HepG2 (cell line): Measurements from ENCODE around the gene SFXN5. TPM values are rescaled to one million over a fixed set of nuclear protein-coding genes. Genes with fewer than 3 reads are reported as not detected.

ENCODE experiments used
- ATAC-seq: fragments of 200-7000 bp; cut with Tn5 transposase; 3 replicates; pipeline ENCODE4 v1.9.1; 2020; ENCODE audit warnings: mild to moderate bottlenecking, moderate library complexity
- BruUV-seq: library from RNA; stranded (reverse); fragments of 400-500 nt; replicated peaks from 2 replicates; lab custom pipeline; 2021; lab: Mats Ljungman, UMichigan
- CTCF ChIA-PET: fragments of 300-600 bp; formaldehyde crosslinking; extraction: SDS; loops from one replicate; lab custom pipeline; 2021; ENCODE audit warnings: low total read pairs, inconsistent platforms, low intra/inter-chr PET ratio; lab: Yijun Ruan, JAX
- POLR2A ChIA-PET: fragments of 350-600 bp; sonication (Branson Sonifier 250); formaldehyde crosslinking; loops from one replicate; lab custom pipeline; 2020; ENCODE audit warnings: antibody characterized with exemption, inconsistent platforms; lab: Yijun Ruan, JAX
- DNase-seq: peaks from one replicate; pipeline ENCODE4 v3.0.0-alpha.2; 2015; ENCODE audit warnings: low spot score
- FAIRE-seq: peaks from 3 replicates; lab custom pipeline; 2011; peaks lifted over from hg19 to GRCh38; lab: Jason Lieb, UNC
- H2AFZ ChIP-seq: one replicate; pipeline ENCODE4 v1.6.1; 2011; ENCODE audit warnings: low read length, inconsistent platforms
- H3K27ac ChIP-seq: fragments of 300-600 bp; 3 replicates; pipeline ENCODE4 v1.8.0; 2011; ENCODE audit warnings: mixed run types, mild to moderate bottlenecking, mixed read lengths, low read length, inconsistent platforms; ENCODE audit not compliant: insufficient read depth; ENCODE audit errors: extremely low read length
- H3K27me3 ChIP-seq, 2 experiments: fragments of 200-600 bp in 1 of 2; 2 replicates in 1 of 2; 3 replicates in 1 of 2; pipeline versions ENCODE4 v1.6.0 to v1.8.0; 2011; ENCODE audit warnings: low read length in 2 of 2, mild to moderate bottlenecking in 2 of 2, moderate library complexity in 2 of 2, inconsistent platforms in 1 of 2; ENCODE audit not compliant: insufficient read depth in 2 of 2, control insufficient read depth in 1 of 2
- H3K36me3 ChIP-seq, 2 experiments: fragments of 200-600 bp in 1 of 2; replicated peaks in 1 of 2; 2 replicates in 1 of 2; 3 replicates in 1 of 2; pipeline versions ENCODE4 v1.5.1 to v1.8.0; 2011; ENCODE audit warnings: low read length in 2 of 2, inconsistent platforms in 1 of 2; ENCODE audit not compliant: insufficient read depth in 2 of 2, control insufficient read depth in 1 of 2
- H3K4me1 ChIP-seq: 2 replicates; pipeline ENCODE4 v1.5.1; 2012; ENCODE audit warnings: low read length, inconsistent platforms; ENCODE audit not compliant: insufficient read depth
- H3K4me2 ChIP-seq: 2 replicates; pipeline ENCODE4 v1.6.0; 2011; ENCODE audit warnings: low read depth, low read length, inconsistent platforms
- H3K4me3 ChIP-seq, 3 experiments: fragments of 200-600 bp in 1 of 3; sonication (generic), shearing (Covaris generic) in 1 of 3; replicated peaks in 1 of 3; 2 replicates each; pipeline ENCODE4 v1.5.1; 2011 to 2016; ENCODE audit warnings: low read length in 3 of 3, inconsistent platforms in 2 of 3, low read depth in 2 of 3, mild to moderate bottlenecking in 2 of 3, control low read depth in 1 of 3, mixed read lengths in 1 of 3; ENCODE audit not compliant: insufficient read depth in 1 of 3
- H3K79me2 ChIP-seq: one replicate; pipeline ENCODE4 v1.6.1; 2011; ENCODE audit warnings: low read length, inconsistent platforms; ENCODE audit not compliant: insufficient read depth
- H3K9ac ChIP-seq: 2 replicates; pipeline ENCODE4 v1.6.0; 2011; ENCODE audit warnings: mild to moderate bottlenecking, low read depth, low read length, inconsistent platforms; ENCODE audit not compliant: insufficient read depth
- H3K9me3 ChIP-seq: 2 replicates; pipeline ENCODE4 v1.5.1; 2012; ENCODE audit warnings: mild to moderate bottlenecking, low read length
- H4K20me1 ChIP-seq: 2 replicates; pipeline ENCODE4 v1.6.0; 2011; ENCODE audit warnings: inconsistent platforms, mild to moderate bottlenecking, low read length, moderate library complexity; ENCODE audit not compliant: insufficient read depth
- AGO2 ChIP-seq: fragments of 200-400 bp; formaldehyde crosslinking; optimal IDR thresholded peaks from 2 replicates; pipeline ENCODE3; 2017; ENCODE audit warnings: mild to moderate bottlenecking, low read depth, low read length, moderate library complexity
- DBP ChIP-seq: sonication (generic); formaldehyde crosslinking; IDR thresholded peaks from 2 replicates; pipeline ENCODE4 v1.4.0; 2020; ENCODE audit warnings: missing genetic modification reagents; ENCODE audit errors: not compliant biosample characterization
- GLMP ChIP-seq: sonication (generic); formaldehyde crosslinking; IDR thresholded peaks from 2 replicates; pipeline ENCODE4 v1.9.0; 2021; ENCODE audit warnings: missing genetic modification reagents, mild to moderate bottlenecking, borderline replicate concordance
- KDM3A ChIP-seq: IDR thresholded peaks from 2 replicates; pipeline ENCODE4 v1.6.1; 2018; ENCODE audit warnings: low read depth, missing compliant biosample characterization
- NR1H2 ChIP-seq: sonication (generic); formaldehyde crosslinking; IDR thresholded peaks from 2 replicates; pipeline ENCODE4 v1.8.1; 2022; ENCODE audit warnings: low read depth, missing genetic modification reagents, borderline replicate concordance
- PAF1 ChIP-seq: IDR thresholded peaks from 2 replicates; pipeline ENCODE4 v1.6.1; 2016; ENCODE audit warnings: missing genetic modification reagents, missing compliant biosample characterization
- PBX2 ChIP-seq: IDR thresholded peaks from 2 replicates; pipeline ENCODE4 v1.6.1; 2016; ENCODE audit warnings: control low read depth
- RFXAP ChIP-seq: sonication (generic); formaldehyde crosslinking; IDR thresholded peaks from 2 replicates; pipeline ENCODE4 v1.4.0; 2020; ENCODE audit warnings: missing genetic modification reagents, borderline replicate concordance
- SIN3B ChIP-seq: fragments of 150-350 bp; IDR thresholded peaks from 2 replicates; pipeline ENCODE4 v1.6.1; 2014; ENCODE audit warnings: low read length
- SNAPC5 ChIP-seq: sonication (generic); formaldehyde crosslinking; IDR thresholded peaks from 2 replicates; pipeline ENCODE4 v1.8.1; 2023; ENCODE audit warnings: mild to moderate bottlenecking, missing genetic modification reagents, borderline replicate concordance
- TAF1 ChIP-seq: sonication (generic); formaldehyde crosslinking; IDR thresholded peaks from 2 replicates; pipeline ENCODE4 v1.4.0; 2020; ENCODE audit warnings: missing genetic modification reagents
- ZNF121 ChIP-seq: sonication (generic); formaldehyde crosslinking; IDR thresholded peaks from 2 replicates; pipeline ENCODE4 v1.5.0; 2020; ENCODE audit warnings: mild to moderate bottlenecking, missing genetic modification reagents
- ZNF547 ChIP-seq: sonication (generic); formaldehyde crosslinking; IDR thresholded peaks from 2 replicates; pipeline ENCODE4 v1.5.1; 2020; ENCODE audit warnings: mild to moderate bottlenecking, missing genetic modification reagents
- ZNF550 ChIP-seq: sonication (generic); formaldehyde crosslinking; IDR thresholded peaks from 2 replicates; pipeline ENCODE4 v1.4.0; 2020; ENCODE audit warnings: mild to moderate bottlenecking, missing genetic modification reagents, borderline replicate concordance
- ZNF558 ChIP-seq: sonication (generic); formaldehyde crosslinking; IDR thresholded peaks from 2 replicates; pipeline ENCODE4 v1.9.0; 2022; ENCODE audit warnings: mild to moderate bottlenecking, missing genetic modification reagents, borderline replicate concordance
- ZNF878 ChIP-seq: sonication (generic); formaldehyde crosslinking; IDR thresholded peaks from 2 replicates; pipeline ENCODE4 v1.8.1; 2023; ENCODE audit warnings: mild to moderate bottlenecking, missing genetic modification reagents, moderate library complexity
- WGBS: methylation state at CpG from one replicate; pipeline ENCODE4 v1.1.6; 2017; ENCODE audit warnings: low lambda C conversion rate; 5-methylcytosine and 5-hydroxymethylcytosine counted together
- in situ Hi-C: cut with HindIII; loops from 2 replicates; pipeline ENCODE4 v1.10.0; 2017; ENCODE audit warnings: low pct_unique_long_range_greater_than_20kb; ENCODE audit not compliant: extremely low pct_ligation_motif_present
- intact Hi-C: fragments of 100-400 bp; cut with micrococcal nuclease; formaldehyde crosslinking; loops from one replicate; pipeline ENCODE4 v1.10.0; 2022; ENCODE audit not compliant: unreplicated experiment
- polyA plus RNA-seq, 8 experiments: library from polyadenylated mRNA; depleted of rRNA in 3 of 8; stranded (reverse) in 7 of 8; unstranded in 1 of 8; fragments of >200 nt; fragmentation: Illumina TruSeq in 4 of 8; extraction: Trizol in 4 of 8; gene quantifications; 2 replicates each; pipeline versions ENCODE4 v1.2.1 to v1.2.3, GENCODE V29; 2011 to 2016; ENCODE audit warnings: low read depth in 4 of 8, missing spikeins in 1 of 8, mixed read lengths in 1 of 8; ENCODE audit not compliant: insufficient read depth in 1 of 8
- total RNA-seq, 5 experiments: library from RNA; depleted of rRNA; stranded (reverse); fragments of >200 nt; fragmentation: Illumina TruSeq; extraction: Trizol; gene quantifications; 2 replicates each; pipeline ENCODE4 v1.2.3, GENCODE V29; 2016; ENCODE audit warnings: low read depth in 1 of 5

SFXN5 gene
- total and polyA plus RNA-seq, 2 of the 13 experiments (the other 11 are each of a cell fraction or from before 2014, with no cell fraction given): 34.9 to 37.4 TPM

DNA sequence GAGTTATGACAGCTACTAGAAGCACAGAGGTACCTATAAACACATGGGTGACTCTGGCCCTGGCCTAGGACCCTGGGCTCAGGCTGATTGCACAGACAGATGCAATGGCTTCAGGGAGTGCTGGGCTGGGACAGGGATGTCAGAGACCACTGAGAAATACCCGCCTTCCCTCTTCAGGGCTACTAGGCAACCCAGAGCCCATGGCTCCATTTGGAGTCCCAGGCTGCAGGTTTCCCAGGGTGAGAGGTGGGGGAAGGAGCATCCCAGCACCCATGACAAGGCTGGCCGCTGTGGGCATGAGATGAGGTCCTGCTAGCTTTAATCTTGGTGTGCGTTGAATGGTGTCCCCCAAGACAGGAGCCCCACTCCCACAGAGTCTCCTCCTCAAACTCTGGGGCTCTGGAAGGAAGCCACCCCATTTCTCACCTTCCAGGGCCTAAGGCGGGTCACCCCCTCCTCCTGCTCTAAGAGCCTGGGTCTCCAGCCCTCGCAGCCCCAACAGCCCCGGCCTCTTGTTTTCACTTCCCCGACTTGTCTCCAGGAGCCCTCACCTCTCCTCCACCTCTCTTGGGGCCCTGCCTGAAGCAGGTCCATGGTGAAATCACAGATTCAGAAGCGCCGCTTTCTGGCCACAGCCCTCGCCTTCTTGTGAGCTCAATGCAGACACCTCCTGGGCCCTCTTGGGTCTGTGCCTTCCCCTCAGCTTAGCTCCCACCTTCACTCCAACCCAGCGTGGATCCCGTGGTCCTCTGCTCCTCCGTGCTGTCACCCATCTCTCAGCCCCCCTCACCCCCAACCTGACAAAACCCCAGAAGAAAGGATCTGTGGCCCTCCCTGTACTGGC, 112.7 kb downstream of the SFXN5 start:
- in situ Hi-C loops (no loop called here), intact Hi-C loops (no loop called here)
- Histone ChIP-seq H3K4me3 (no peak overlapping the region), H2AFZ (no peak overlapping the region), H3K9ac (no peak overlapping the region), H3K27me3 (no peaks in the 10 kb centered on the region), H3K4me1 (no peaks in the 10 kb centered on the region), H3K27ac (no peak overlapping the region), H3K36me3 (peaks cover 1 to 6% of the 10 kb centered on the region in 2 experiments; a peak in 2 of 5 replicates), H3K79me2 (no peaks in the 10 kb centered on the region), H3K9me3 (no peaks in the 10 kb centered on the region), H3K4me2 (no peak overlapping the region), H4K20me1 (no peaks in the 10 kb centered on the region)
- ATAC-seq (no peak), FAIRE-seq (no peak), DNase-seq (no peak)
- POLR2A ChIA-PET: no interaction called here
- CTCF ChIA-PET: no interaction called here
- WGBS: 95% methylated on average over 11 of the region's 13 CpGs
- no TSS peak for BruUV-seq
- TF ChIP-seq SIN3B (no peak), AGO2 (peak; percentile 24)
- TF ChIP-seq, all 625 proteins: peak for 1

DNA sequence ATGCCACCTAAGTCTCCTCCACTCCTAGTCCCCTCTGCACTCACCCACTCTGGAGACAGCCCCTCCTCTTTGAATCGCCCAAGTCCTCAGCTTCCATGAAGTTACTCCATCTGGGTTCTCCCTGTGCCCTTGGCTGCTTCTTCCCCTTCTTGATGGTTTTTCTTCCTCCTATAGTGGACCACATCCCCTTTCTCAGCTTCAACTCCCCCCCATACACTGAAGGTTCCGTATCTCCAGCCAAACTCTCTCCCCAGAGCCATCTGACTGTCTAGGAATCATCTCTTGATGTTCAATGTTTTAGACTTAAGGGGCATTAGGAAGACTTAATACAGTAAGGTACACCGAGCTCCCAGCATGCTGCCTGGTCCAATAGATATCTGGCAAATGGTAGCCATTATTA, 114.6 kb downstream of the SFXN5 start:
- Histone ChIP-seq H3K27ac (no peak overlapping the region), H4K20me1 (no peaks in the 10 kb centered on the region), H3K9me3 (no peaks in the 10 kb centered on the region), H3K9ac (no peak overlapping the region), H3K79me2 (no peaks in the 10 kb centered on the region), H3K4me3 (no peak overlapping the region), H3K4me1 (no peaks in the 10 kb centered on the region), H2AFZ (no peak overlapping the region), H3K27me3 (no peaks in the 10 kb centered on the region), H3K36me3 (peaks cover 1 to 6% of the 10 kb centered on the region in 2 experiments; a peak in 1 of 5 replicates), H3K4me2 (no peak overlapping the region)
- in situ Hi-C loops: no loop called here
- POLR2A ChIA-PET: no interaction called here
- BruUV-seq: no TSS peak
- DNase-seq: no peak
- ATAC-seq: no peak
- intact Hi-C loops: no loop called here
- FAIRE-seq: no peak
- 94% methylated on average over 3 of the region's 3 CpGs for WGBS
- CTCF ChIA-PET: no interaction called here
- TF ChIP-seq NR1H2 (CRISPR knock-in tag): no peak
- no peak for TF ChIP-seq DBP (CRISPR knock-in tag)
- TF ChIP-seq ZNF558: no peak
- TF ChIP-seq ZNF550 (CRISPR knock-in tag): no peak
- no peak for TF ChIP-seq ZNF547 (CRISPR knock-in tag)
- no peak for TF ChIP-seq ZNF878 (CRISPR knock-in tag)
- no peak for TF ChIP-seq KDM3A (CRISPR knock-in tag)
- TF ChIP-seq RFXAP (CRISPR knock-in tag): no peak
- no peak for TF ChIP-seq PBX2 (CRISPR knock-in tag)
- TF ChIP-seq SNAPC5 (CRISPR knock-in tag): no peak
- TF ChIP-seq ZNF121 (CRISPR knock-in tag): no peak
- TF ChIP-seq TAF1 (CRISPR knock-in tag): no peak
- TF ChIP-seq PAF1 (CRISPR knock-in tag): no peak
- no peak for TF ChIP-seq GLMP
